Measurements from ENCODE around the gene DIO2. TPM values are rescaled to one million over a fixed set of nuclear protein-coding genes. Genes with fewer than 3 reads are reported as not detected.

The DIO2 gene
- not detected in 2 replicates for total RNA-seq

DNA sequence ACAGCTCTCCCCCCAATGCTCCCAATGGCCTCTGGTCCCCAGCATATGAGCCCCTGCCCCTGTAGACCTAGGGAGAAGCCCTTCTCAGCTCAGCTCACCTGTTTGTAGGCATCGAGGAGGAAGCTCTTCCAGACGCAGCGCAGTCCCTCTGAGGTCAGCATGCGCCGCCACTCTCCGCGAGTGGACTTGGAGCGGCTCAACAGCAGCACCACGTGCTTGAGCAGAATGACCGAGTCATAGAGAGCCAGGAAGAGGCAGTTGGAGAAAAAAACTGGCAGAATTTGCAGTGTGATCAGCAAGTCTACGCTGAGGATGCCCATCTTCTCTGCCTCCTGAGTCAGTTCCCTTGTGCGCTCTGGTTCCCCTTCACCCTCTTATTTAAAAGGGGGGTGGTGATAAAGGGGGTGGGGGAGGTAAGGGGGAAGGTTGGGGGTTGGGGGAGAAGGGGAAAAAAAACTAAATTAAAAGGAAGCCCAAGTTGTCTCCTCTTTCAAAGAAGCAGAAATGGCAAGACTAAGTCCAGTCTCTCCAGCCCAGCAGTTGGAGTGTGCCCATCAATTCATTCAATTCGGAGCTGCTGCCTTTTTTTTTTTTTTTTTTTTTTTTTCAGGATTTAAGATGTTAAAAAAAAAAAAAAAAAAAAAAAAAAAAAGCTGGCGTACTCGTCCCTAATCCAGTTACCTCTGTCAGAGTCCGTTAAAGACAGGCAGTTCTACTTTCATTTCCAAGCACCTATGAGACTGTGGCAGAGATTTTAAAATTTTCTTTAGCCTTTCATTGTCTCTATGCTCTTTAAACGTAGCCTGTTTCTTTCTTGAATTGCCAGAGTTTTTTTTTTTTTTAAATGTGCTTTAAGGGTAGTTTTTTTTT lies at the start of gene DIO2:
Gene DIO2 (minus strand): TSS at position 352 of the 870 bp plus-strand sequence. CDS start 32 bp downstream, at position 320.

